ENCODE measurements around the gene TIGD7. TPM values are rescaled to one million over a fixed set of nuclear protein-coding genes. Genes with fewer than 3 reads are reported as not detected.

Gene TIGD7
- total RNA-seq, 1 donor from 2014 or later = 2.2 TPM

- no peak for DNase-seq (ENCODE audit: extremely low spot score in 2 of 2)
- TF ChIP-seq, protein P1, sequence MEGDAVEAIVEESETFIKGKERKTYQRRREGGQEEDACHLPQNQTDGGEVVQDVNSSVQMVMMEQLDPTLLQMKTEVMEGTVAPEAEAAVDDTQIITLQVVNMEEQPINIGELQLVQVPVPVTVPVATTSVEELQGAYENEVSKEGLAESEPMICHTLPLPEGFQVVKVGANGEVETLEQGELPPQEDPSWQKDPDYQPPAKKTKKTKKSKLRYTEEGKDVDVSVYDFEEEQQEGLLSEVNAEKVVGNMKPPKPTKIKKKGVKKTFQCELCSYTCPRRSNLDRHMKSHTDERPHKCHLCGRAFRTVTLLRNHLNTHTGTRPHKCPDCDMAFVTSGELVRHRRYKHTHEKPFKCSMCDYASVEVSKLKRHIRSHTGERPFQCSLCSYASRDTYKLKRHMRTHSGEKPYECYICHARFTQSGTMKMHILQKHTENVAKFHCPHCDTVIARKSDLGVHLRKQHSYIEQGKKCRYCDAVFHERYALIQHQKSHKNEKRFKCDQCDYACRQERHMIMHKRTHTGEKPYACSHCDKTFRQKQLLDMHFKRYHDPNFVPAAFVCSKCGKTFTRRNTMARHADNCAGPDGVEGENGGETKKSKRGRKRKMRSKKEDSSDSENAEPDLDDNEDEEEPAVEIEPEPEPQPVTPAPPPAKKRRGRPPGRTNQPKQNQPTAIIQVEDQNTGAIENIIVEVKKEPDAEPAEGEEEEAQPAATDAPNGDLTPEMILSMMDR (IDR thresholded peaks at IDR 0.05) = no peak
- TF ChIP-seq POLR2AphosphoS5 (IDR thresholded peaks at IDR 0.05; ENCODE audit: insufficient read depth in 1 of 2, low read depth in 1 of 2) (no peak), POLR2A (IDR thresholded peaks at IDR 0.05) (no peak)
- intact Hi-C loops (cut with DNase I) = no loop called here
Observed at GRCh38 chr16:3254309-3254708, 50.9 kb downstream of the TIGD7 start.

DNA sequence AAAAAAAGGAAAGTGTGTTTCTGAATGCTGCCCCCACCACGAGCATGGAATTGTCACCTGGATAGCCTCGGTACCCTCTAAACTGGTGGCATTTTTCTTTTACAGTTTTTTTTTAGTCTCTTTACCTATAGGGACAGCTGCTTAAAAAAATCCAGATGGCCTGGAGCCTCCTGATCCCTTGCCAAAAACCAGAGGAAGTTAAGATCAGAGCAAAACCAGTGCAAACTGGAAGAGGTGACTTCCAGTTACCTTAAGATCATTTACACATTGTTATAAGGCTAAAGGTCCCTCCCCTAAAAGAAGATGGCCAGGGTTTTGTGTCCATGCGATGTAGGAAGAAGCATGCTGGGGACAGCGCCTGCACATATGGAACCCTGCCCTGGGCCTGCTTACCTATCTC, 52.3 kb downstream of the TIGD7 start:
- no peak overlapping the region for H3K27ac ChIP-seq
- H3K27me3 ChIP-seq = no peaks in the 10 kb centered on the region
- intact Hi-C loops (cut with DNase I) = no loop called here
- no peaks in the 10 kb centered on the region for H3K9me3 ChIP-seq
- no peaks in the 10 kb centered on the region for H3K36me3 ChIP-seq
- no peak for DNase-seq (ENCODE audit: extremely low spot score in 2 of 2)
- TF ChIP-seq, protein P1 (IDR thresholded peaks at IDR 0.05) = no peak
- no peak for TF ChIP-seq POLR2AphosphoS5 (IDR thresholded peaks at IDR 0.05; ENCODE audit: insufficient read depth in 1 of 2, low read depth in 1 of 2)
- no peak for TF ChIP-seq POLR2A (IDR thresholded peaks at IDR 0.05)
- H3K4me1 ChIP-seq = no peaks in the 10 kb centered on the region
- H3K4me3 ChIP-seq = no peak overlapping the region

More at GRCh38 chr16:3254309-3254708, 50.9 kb downstream of the TIGD7 start:
- H3K4me1 ChIP-seq = no peaks in the 10 kb centered on the region
- no peak overlapping the region for H3K4me3 ChIP-seq
- no peaks in the 10 kb centered on the region for H3K36me3 ChIP-seq
- H3K27ac ChIP-seq = no peak overlapping the region
- no peaks in the 10 kb centered on the region for H3K9me3 ChIP-seq
- no peaks in the 10 kb centered on the region for H3K27me3 ChIP-seq

- Histone ChIP-seq H3K27me3 (no peaks in the 10 kb centered on the region), H3K4me1 (no peaks in the 10 kb centered on the region), H3K4me3 (no peak overlapping the region), H3K36me3 (no peaks in the 10 kb centered on the region), H3K27ac (no peak overlapping the region), H3K9me3 (no peaks in the 10 kb centered on the region)
- intact Hi-C loops (cut with DNase I) = no loop called here
- TF ChIP-seq, protein P1 (IDR thresholded peaks at IDR 0.05) = no peak
- TF ChIP-seq POLR2A (IDR thresholded peaks at IDR 0.05) (no peak), POLR2AphosphoS5 (IDR thresholded peaks at IDR 0.05; ENCODE audit: insufficient read depth in 1 of 2, low read depth in 1 of 2) (no peak)
- no peak for DNase-seq (ENCODE audit: extremely low spot score in 2 of 2)
Observed at GRCh38 chr16:3249451-3249850, 55.8 kb downstream of the TIGD7 start.

DNA sequence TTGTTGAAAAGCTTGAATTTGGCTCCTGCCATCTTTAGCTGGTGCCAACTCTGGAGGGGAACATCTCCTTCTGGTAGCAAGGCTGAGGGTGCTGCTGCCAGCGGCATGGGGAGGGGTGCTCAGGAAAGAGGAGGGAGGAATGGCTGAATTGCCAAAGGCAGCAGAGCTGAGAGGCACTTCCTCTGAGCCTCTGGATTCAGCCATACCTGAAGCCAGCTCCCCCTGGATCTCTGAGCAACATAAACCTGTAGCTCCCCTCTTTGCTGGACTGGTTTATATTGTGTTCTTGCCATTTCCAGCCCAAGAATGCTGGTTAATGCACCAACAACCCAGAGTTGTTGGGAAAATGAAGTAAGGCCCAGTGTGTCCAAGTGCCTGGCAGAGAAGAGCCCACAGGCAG, 56.2 kb downstream of the TIGD7 start:
- TF ChIP-seq, protein P1 (IDR thresholded peaks at IDR 0.05) = no peak
- no peak for TF ChIP-seq POLR2A (IDR thresholded peaks at IDR 0.05)
- no peak for TF ChIP-seq POLR2AphosphoS5 (IDR thresholded peaks at IDR 0.05; ENCODE audit: insufficient read depth in 1 of 2, low read depth in 1 of 2)
- no peaks in the 10 kb centered on the region for H3K36me3 ChIP-seq
- intact Hi-C loops (cut with DNase I) = no loop called here
- H3K4me1 ChIP-seq = no peaks in the 10 kb centered on the region
- no peak overlapping the region for H3K4me3 ChIP-seq
- no peaks in the 10 kb centered on the region for H3K27me3 ChIP-seq
- H3K9me3 ChIP-seq = no peaks in the 10 kb centered on the region
- no peak overlapping the region for H3K27ac ChIP-seq
- no peak for DNase-seq (ENCODE audit: extremely low spot score in 2 of 2)

Other genes starting within 250 kb of the TIGD7 start
- 13.0 TPM for gene IL32, start 239.8 kb downstream of the TIGD7 start, total RNA-seq
- gene ZSCAN10, start 206.1 kb downstream of the TIGD7 start, total RNA-seq = not detected
- 14.2 TPM for gene ZNF205, start 192.8 kb downstream of the TIGD7 start, total RNA-seq
- 7.6 TPM for gene ZNF213, start 170.4 kb downstream of the TIGD7 start, total RNA-seq
- gene OR1F1, start 117.2 kb downstream of the TIGD7 start, total RNA-seq = not detected
- gene ZNF200, start 70.3 kb downstream of the TIGD7 start, total RNA-seq = 5.2 TPM
- 1.5 TPM for gene MEFV, start 48.8 kb downstream of the TIGD7 start, total RNA-seq
- gene ZNF263, start 21.9 kb downstream of the TIGD7 start, total RNA-seq = 29.7 TPM
- 24.6 TPM for gene ZNF75A, start 67 bp upstream of the TIGD7 start, total RNA-seq
- 0.74 TPM for gene OR2C1, start 50.5 kb upstream of the TIGD7 start, total RNA-seq
- gene ZSCAN32, start 95.6 kb upstream of the TIGD7 start, total RNA-seq = 19.6 TPM
- gene ZNF174, start 95.8 kb upstream of the TIGD7 start, total RNA-seq = 14.0 TPM
- gene ZNF597, start 138.1 kb upstream of the TIGD7 start, total RNA-seq = 2.0 TPM
- gene NAA60, start 138.2 kb upstream of the TIGD7 start, total RNA-seq = 58.4 TPM
- not detected for gene C16orf90, start 190.1 kb upstream of the TIGD7 start, total RNA-seq
- 22.8 TPM for gene CLUAP1, start 195.6 kb upstream of the TIGD7 start, total RNA-seq